Chondrocyte (in vitro differentiated cells): Measurements from ENCODE around the gene MYRIP. TPM values are rescaled to one million over a fixed set of nuclear protein-coding genes. Genes with fewer than 3 reads are reported as not detected.

Source experiments
- DNase-seq: peaks from one replicate; pipeline ENCODE4 v3.0.0; 2021; ENCODE audit warnings: mixed read lengths, low spot score
- H3K27ac Mint-ChIP-seq: one replicate; pipeline ENCODE4 v1.8.0; 2021; ENCODE audit warnings: mild to moderate bottlenecking, moderate library complexity, mixed read lengths; ENCODE audit not compliant: unreplicated experiment
- H3K27me3 Mint-ChIP-seq: 2 replicates; pipeline ENCODE4 v1.8.0; 2021; ENCODE audit warnings: low read depth, mixed read lengths
- H3K36me3 Mint-ChIP-seq: 2 replicates; pipeline ENCODE4 v1.8.0; 2021; ENCODE audit warnings: low read depth, mixed read lengths
- H3K4me1 Mint-ChIP-seq: 2 replicates; pipeline ENCODE4 v1.8.0; 2021; ENCODE audit warnings: low read depth, mild to moderate bottlenecking, mixed read lengths
- H3K4me3 Mint-ChIP-seq: one replicate; pipeline ENCODE4 v1.8.0; 2021; ENCODE audit warnings: mild to moderate bottlenecking, moderate library complexity, mixed read lengths; ENCODE audit not compliant: unreplicated experiment
- H3K9me3 Mint-ChIP-seq: 2 replicates; pipeline ENCODE4 v1.8.0; 2021; ENCODE audit warnings: low read depth, mixed read lengths
- total RNA-seq: library from RNA; stranded (reverse); gene quantifications from 3 replicates; pipeline ENCODE4 v1.2.1, GENCODE V29; 2021
- TF ChIP-seq, protein P1 (sequence below): fragments of 200-600 bp; sonication (generic); IDR thresholded peaks from 2 replicates; pipeline ENCODE4 v1.5.0; 2021; ENCODE audit warnings: antibody characterized with exemption, mild to moderate bottlenecking, moderate library complexity

Gene MYRIP
- total RNA-seq, 1 donor from 2014 or later: 0.12 TPM

GRCh38 chr3:40258064-40258463 lies 448.7 kb downstream of the MYRIP start:
- Mint-ChIP-seq H3K9me3 (no peaks in the 10 kb centered on the region), H3K4me3 (no peak overlapping the region), H3K27ac (no peak overlapping the region), H3K4me1 (no peaks in the 10 kb centered on the region), H3K36me3 (no peaks in the 10 kb centered on the region), H3K27me3 (peaks cover 3% of the 10 kb centered on the region)
- no peak for DNase-seq
- TF ChIP-seq, protein P1, sequence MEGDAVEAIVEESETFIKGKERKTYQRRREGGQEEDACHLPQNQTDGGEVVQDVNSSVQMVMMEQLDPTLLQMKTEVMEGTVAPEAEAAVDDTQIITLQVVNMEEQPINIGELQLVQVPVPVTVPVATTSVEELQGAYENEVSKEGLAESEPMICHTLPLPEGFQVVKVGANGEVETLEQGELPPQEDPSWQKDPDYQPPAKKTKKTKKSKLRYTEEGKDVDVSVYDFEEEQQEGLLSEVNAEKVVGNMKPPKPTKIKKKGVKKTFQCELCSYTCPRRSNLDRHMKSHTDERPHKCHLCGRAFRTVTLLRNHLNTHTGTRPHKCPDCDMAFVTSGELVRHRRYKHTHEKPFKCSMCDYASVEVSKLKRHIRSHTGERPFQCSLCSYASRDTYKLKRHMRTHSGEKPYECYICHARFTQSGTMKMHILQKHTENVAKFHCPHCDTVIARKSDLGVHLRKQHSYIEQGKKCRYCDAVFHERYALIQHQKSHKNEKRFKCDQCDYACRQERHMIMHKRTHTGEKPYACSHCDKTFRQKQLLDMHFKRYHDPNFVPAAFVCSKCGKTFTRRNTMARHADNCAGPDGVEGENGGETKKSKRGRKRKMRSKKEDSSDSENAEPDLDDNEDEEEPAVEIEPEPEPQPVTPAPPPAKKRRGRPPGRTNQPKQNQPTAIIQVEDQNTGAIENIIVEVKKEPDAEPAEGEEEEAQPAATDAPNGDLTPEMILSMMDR: no peak

GRCh38 chr3:40258555-40258954 lies 449.1 kb downstream of the MYRIP start:
- TF ChIP-seq, protein P1: no peak
- Mint-ChIP-seq H3K36me3 (no peaks in the 10 kb centered on the region), H3K9me3 (no peaks in the 10 kb centered on the region), H3K27ac (no peak overlapping the region), H3K27me3 (peaks cover 3% of the 10 kb centered on the region), H3K4me1 (no peaks in the 10 kb centered on the region), H3K4me3 (no peak overlapping the region)
- no peak for DNase-seq

DNA sequence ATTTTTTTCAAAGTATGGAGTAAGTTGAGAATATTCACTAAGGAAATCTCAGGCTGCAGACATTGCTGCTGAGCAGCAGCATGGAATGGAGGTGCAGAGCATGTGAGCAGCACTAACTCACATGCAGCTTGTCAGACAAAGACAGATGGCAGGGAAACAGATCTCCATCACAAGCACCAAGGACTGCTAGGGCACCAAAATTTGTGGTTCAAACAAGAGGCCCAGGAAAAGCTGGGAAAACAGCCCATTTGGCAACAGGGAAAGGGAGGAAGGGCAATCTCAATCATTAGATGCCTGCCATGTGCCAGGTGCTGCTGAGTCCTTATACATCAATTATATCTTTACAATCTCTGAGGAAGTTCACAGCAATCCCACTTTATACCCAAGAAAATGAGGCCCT lies 452.9 kb downstream of the MYRIP start:
- Mint-ChIP-seq H3K4me3 (no peak overlapping the region), H3K36me3 (no peaks in the 10 kb centered on the region), H3K9me3 (no peaks in the 10 kb centered on the region), H3K4me1 (no peaks in the 10 kb centered on the region), H3K27me3 (no peaks in the 10 kb centered on the region), H3K27ac (no peak overlapping the region)
- DNase-seq: no peak
- TF ChIP-seq, protein P1: no peak

DNA sequence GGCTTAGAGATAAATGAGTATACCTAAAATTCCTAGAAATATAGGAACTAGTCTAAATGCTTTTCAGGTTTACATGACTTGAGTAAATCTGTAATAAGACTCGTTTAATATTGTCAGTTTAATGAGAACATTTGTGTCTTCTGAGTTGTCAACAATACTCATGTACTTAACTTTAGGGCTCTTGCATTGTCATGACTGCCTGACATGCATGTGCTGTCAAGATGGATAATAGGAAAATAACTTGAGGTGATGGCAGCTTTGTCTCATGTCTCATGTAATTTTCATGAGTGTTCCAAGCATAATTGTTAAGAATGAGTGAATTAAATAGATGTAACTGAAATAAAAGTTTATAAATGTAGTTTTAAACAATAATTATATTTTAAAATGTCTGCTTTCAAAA lies 455.0 kb downstream of the MYRIP start:
- Mint-ChIP-seq H3K27ac (no peak overlapping the region), H3K4me3 (no peak overlapping the region), H3K27me3 (no peaks in the 10 kb centered on the region), H3K36me3 (no peaks in the 10 kb centered on the region), H3K4me1 (no peaks in the 10 kb centered on the region), H3K9me3 (no peaks in the 10 kb centered on the region)
- no peak for DNase-seq
- TF ChIP-seq, protein P1: no peak

GRCh38 chr3:40265181-40265580 lies 455.8 kb downstream of the MYRIP start:
- Mint-ChIP-seq H3K36me3 (no peaks in the 10 kb centered on the region), H3K4me3 (no peak overlapping the region), H3K9me3 (peaks cover 1% of the 10 kb centered on the region), H3K27me3 (peaks cover 1% of the 10 kb centered on the region), H3K4me1 (no peaks in the 10 kb centered on the region), H3K27ac (no peak overlapping the region)
- no peak for DNase-seq
- TF ChIP-seq, protein P1: no peak
